ENCODE measurements around the gene AKIRIN2.

- TF ChIP-seq RHOXF2B (CRISPR knock-in tag; conservative IDR thresholded peaks at IDR 0.05) (no peak), KLF13 (tag; IDR thresholded peaks at IDR 0.05; ENCODE audit: borderline replicate concordance, low read depth) (no peak), CTCF (IDR thresholded peaks at IDR 0.05 in 2 of 3, conservative IDR thresholded peaks at IDR 0.05 in 1 of 3; ENCODE audit: insufficient read depth in 2 of 3, low read depth in 1 of 3, low read length in 3 of 3) (no peak), MBD2 (IDR thresholded peaks at IDR 0.05; ENCODE audit: borderline replicate concordance, low read depth) (no peak), NCOA1 (IDR thresholded peaks at IDR 0.05; ENCODE audit: low read depth) (no peak), RNF2 (IDR thresholded peaks at IDR 0.05) (no peak)
These were observed 30.4 kb downstream of the AKIRIN2 start for GRCh38 chr6:87671555-87672029.
